Measurements from ENCODE around the gene A4GALT.

Gene A4GALT

DNA sequence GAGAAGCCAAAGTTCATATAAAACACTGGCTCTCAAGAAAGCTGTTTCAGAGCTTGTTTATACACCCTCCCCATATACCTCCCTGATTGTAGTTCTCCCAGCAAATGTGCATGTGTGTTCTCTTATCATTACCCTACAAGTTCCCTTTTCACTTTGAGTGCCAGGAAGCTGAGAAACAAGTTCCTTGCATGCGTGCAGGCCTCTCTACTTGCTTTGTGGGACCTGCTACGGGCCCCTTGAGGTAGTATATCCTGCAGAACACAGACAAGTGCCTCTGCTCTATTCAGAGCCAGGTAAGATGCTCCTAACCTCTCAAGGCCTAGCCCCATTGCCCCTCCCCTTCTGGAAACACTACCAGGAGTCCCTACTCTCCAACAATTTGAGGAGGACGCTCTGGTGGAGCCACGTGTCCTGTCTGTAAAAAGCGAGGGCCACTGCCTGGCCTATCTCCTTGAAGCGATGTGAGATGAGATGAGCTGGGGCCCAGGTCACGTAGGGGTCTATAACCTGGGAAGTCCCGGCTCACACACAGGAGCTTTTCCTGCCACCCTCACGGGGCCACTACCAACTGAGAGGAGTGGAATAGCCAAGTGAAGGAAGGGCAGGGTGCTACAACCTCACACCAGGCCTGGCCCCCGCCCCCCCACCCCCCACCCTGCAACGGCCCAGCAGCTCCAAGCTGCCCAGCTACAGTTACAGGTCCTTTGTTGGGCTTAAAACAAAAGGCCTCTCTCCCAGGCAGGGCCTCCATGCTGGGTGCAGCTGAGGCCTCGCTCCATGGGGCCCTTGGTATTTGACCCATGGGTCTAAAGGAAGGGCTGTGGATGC, 77.7 kb downstream of the A4GALT start:
- TF ChIP-seq, protein P1, sequence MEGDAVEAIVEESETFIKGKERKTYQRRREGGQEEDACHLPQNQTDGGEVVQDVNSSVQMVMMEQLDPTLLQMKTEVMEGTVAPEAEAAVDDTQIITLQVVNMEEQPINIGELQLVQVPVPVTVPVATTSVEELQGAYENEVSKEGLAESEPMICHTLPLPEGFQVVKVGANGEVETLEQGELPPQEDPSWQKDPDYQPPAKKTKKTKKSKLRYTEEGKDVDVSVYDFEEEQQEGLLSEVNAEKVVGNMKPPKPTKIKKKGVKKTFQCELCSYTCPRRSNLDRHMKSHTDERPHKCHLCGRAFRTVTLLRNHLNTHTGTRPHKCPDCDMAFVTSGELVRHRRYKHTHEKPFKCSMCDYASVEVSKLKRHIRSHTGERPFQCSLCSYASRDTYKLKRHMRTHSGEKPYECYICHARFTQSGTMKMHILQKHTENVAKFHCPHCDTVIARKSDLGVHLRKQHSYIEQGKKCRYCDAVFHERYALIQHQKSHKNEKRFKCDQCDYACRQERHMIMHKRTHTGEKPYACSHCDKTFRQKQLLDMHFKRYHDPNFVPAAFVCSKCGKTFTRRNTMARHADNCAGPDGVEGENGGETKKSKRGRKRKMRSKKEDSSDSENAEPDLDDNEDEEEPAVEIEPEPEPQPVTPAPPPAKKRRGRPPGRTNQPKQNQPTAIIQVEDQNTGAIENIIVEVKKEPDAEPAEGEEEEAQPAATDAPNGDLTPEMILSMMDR (IDR thresholded peaks at IDR 0.05; ENCODE audit: insufficient read depth, low read depth, low read length, missing control alignments), result no peak
- H3K4me3 ChIP-seq (ENCODE audit: low read length), result no peak overlapping the region
- DNase-seq (ENCODE audit: low read depth), result no peak
